Measurements from ENCODE around the gene SPIB. TPM values are rescaled to one million over a fixed set of nuclear protein-coding genes. Genes with fewer than 3 reads are reported as not detected.

The SPIB gene
- total and polyA plus RNA-seq, 2 experiments from 2014 or later, result 12.6 to 17.5 TPM

GRCh38 chr19:50413531-50413930 is 5.2 kb upstream of the SPIB start:
- Histone ChIP-seq H4K20me1 (replicated peaks; ENCODE audit: insufficient read depth) (no peaks in the 10 kb centered on the region; the same call in 1 of the 2 replicates), H3K4me1 (ENCODE audit: insufficient read depth) (peaks cover 7% of the 10 kb centered on the region; the same call in 1 of the 2 replicates), H3K27ac (ENCODE audit: low read depth) (no peak overlapping the region), H3K27me3 (ENCODE audit: insufficient read depth) (no peaks in the 10 kb centered on the region), H3K36me3 (ENCODE audit: insufficient read depth) (no peaks in the 10 kb centered on the region; the same call in 1 of the 2 replicates), H2AFZ (no peak overlapping the region), H3K9me2 (ENCODE audit: insufficient read depth) (no peaks in the 10 kb centered on the region), H3K4me2 (no peak overlapping the region), H3K4me3 (no peak overlapping the region), H3K79me2 (replicated peaks; ENCODE audit: insufficient read depth) (no peaks in the 10 kb centered on the region), H3F3A (replicated peaks; ENCODE audit: low read depth) (peaks cover 4% of the 10 kb centered on the region)
- TF ChIP-seq ZNF114 (CRISPR knock-in tag; IDR thresholded peaks at IDR 0.05), result no peak
- TF ChIP-seq ZNF331 (CRISPR knock-in tag; IDR thresholded peaks at IDR 0.05; ENCODE audit: low read depth), result no peak
- TF ChIP-seq JUNB (IDR thresholded peaks at IDR 0.05; ENCODE audit: unreplicated experiment), result no peak
- no peak for TF ChIP-seq ZNF462 (CRISPR knock-in tag; IDR thresholded peaks at IDR 0.05)
- no peak for TF ChIP-seq POLR2AphosphoS5 (IDR thresholded peaks at IDR 0.05; ENCODE audit: low read depth)
- TF ChIP-seq NANOG (IDR thresholded peaks at IDR 0.05; ENCODE audit: borderline replicate concordance), result no peak
- TF ChIP-seq CTCF (conservative IDR thresholded peaks at IDR 0.05; ENCODE audit: low read depth in 2 of 2), result no peak
- TF ChIP-seq EZH2phosphoT487 (IDR thresholded peaks at IDR 0.05; ENCODE audit: unreplicated experiment), result no peak
- TF ChIP-seq, protein P1, sequence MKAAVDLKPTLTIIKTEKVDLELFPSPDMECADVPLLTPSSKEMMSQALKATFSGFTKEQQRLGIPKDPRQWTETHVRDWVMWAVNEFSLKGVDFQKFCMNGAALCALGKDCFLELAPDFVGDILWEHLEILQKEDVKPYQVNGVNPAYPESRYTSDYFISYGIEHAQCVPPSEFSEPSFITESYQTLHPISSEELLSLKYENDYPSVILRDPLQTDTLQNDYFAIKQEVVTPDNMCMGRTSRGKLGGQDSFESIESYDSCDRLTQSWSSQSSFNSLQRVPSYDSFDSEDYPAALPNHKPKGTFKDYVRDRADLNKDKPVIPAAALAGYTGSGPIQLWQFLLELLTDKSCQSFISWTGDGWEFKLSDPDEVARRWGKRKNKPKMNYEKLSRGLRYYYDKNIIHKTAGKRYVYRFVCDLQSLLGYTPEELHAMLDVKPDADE (IDR thresholded peaks at IDR 0.05), result no peak
- Mint-ChIP-seq H3K4me1 (peaks cover 9% of the 10 kb centered on the region; the same call in 2 of the 3 replicates), H3K4me3 (no peak overlapping the region), H3K9me3 (no peaks in the 10 kb centered on the region; the same call in 2 of the 3 replicates), H3K27me3 (ENCODE audit: insufficient read depth, low read depth, poor library complexity) (peaks cover 9% of the 10 kb centered on the region), H3K36me3 (ENCODE audit: low read depth) (peaks cover 47% of the 10 kb centered on the region), H3K27ac (no peak overlapping the region)
- ATAC-seq (no peak), DNase-seq (ENCODE audit: low spot score) (no peak)
